PFSK-1 (cell line): ENCODE data around the gene KIF1B.

Experiments
- FOXP2 ChIP-seq: optimal IDR thresholded peaks from 2 replicates; pipeline ENCODE3; 2011; ENCODE audit warnings: borderline replicate concordance, control low read depth, inconsistent platforms; ENCODE audit not compliant: insufficient read depth; ENCODE audit errors: extremely low read length, extremely low read depth
- POLR2AphosphoS5 ChIP-seq: IDR thresholded peaks from 2 replicates; pipeline ENCODE4 v1.6.1; 2012; ENCODE audit warnings: low read depth, mild to moderate bottlenecking, control low read depth, low read length, moderate library complexity
- SIN3A ChIP-seq: IDR thresholded peaks from 2 replicates; pipeline ENCODE4 v1.6.1; 2012; ENCODE audit warnings: mild to moderate bottlenecking, low read length, moderate library complexity, borderline replicate concordance; ENCODE audit not compliant: insufficient read depth
- TAF1 ChIP-seq: IDR thresholded peaks from 2 replicates; pipeline ENCODE4 v1.6.1; 2012; ENCODE audit warnings: low read length, control low read depth, borderline replicate concordance; ENCODE audit not compliant: insufficient read depth
- TF ChIP-seq, protein P1 (sequence below), 2 experiments: IDR thresholded peaks; 2 replicates each; pipeline versions ENCODE4 v1.6.1 to v1.8.0; 2011 to 2012; ENCODE audit warnings: low read depth in 2 of 2, low read length in 2 of 2, control low read depth in 1 of 2, inconsistent platforms in 1 of 2, mild to moderate bottlenecking in 1 of 2, moderate library complexity in 1 of 2; ENCODE audit not compliant: insufficient read depth in 1 of 2

The KIF1B gene

DNA sequence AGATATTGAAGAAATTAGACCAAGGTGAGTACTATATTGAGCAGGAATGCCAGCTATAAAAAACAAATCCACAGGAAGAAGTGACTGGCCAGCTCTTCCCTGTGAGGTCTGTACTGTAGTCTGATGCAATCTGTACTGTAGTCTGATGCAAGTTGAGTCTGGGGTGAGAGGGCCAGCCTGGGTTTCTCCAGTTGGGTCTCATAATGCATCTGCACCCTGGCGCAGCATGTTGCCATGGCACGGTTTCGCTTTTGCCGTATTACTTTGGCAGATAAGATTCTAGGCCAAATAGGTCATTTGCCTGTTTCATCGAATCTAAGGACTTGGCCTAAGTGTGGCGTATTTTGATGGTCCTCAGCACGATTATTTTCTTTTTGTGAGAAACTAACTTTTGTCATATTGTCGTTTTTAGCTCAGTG lies 164.1 kb downstream of the KIF1B start:
- TF ChIP-seq FOXP2 (no peak), SIN3A (no peak), TAF1 (no peak), POLR2AphosphoS5 (no peak)
- TF ChIP-seq, protein P1, sequence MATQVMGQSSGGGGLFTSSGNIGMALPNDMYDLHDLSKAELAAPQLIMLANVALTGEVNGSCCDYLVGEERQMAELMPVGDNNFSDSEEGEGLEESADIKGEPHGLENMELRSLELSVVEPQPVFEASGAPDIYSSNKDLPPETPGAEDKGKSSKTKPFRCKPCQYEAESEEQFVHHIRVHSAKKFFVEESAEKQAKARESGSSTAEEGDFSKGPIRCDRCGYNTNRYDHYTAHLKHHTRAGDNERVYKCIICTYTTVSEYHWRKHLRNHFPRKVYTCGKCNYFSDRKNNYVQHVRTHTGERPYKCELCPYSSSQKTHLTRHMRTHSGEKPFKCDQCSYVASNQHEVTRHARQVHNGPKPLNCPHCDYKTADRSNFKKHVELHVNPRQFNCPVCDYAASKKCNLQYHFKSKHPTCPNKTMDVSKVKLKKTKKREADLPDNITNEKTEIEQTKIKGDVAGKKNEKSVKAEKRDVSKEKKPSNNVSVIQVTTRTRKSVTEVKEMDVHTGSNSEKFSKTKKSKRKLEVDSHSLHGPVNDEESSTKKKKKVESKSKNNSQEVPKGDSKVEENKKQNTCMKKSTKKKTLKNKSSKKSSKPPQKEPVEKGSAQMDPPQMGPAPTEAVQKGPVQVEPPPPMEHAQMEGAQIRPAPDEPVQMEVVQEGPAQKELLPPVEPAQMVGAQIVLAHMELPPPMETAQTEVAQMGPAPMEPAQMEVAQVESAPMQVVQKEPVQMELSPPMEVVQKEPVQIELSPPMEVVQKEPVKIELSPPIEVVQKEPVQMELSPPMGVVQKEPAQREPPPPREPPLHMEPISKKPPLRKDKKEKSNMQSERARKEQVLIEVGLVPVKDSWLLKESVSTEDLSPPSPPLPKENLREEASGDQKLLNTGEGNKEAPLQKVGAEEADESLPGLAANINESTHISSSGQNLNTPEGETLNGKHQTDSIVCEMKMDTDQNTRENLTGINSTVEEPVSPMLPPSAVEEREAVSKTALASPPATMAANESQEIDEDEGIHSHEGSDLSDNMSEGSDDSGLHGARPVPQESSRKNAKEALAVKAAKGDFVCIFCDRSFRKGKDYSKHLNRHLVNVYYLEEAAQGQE (IDR thresholded peaks at IDR 0.05; ENCODE audit: insufficient read depth in 1 of 2, low read depth in 2 of 2, low read length in 2 of 2): no peak

DNA sequence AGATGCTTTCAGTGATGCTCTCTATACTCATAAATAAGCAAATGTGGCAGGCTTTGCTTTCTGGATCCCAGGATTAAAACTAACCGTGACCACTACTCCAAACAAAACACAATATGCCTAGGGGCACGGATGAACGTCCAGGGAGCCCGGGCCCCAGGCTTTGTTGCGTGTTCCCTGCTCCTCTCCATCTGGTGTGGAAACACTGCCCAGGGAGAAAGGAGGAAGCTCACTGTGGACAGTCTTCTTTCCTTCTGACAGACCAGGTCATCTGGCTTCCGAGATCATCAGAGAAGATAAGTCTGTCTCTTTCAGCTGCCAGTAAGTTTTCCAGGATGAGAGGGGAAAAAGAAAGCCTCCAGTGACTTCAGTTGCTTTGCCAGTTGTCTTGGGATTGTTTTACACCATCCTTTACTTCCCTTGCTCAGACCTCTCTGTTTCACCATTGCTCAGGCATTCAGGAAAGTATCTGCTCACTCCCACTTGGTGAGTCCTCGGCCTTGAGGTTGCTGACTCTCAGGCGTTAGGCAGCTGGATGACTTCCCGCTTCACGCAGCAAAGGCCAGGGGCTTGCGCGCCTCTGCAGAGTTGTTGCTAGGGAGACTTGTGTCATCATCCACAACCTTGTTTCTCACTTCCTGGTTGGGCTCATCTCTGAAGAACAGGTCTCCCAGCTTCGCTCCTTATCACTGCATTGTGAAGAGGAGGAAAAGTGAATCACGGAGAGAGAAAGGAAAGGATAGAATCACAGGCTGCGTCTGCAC lies 167.9 kb downstream of the KIF1B start:
- TF ChIP-seq FOXP2: peak; percentile 68
- TF ChIP-seq, protein P1 (IDR thresholded peaks at IDR 0.05; ENCODE audit: insufficient read depth in 1 of 2, low read depth in 2 of 2, low read length in 2 of 2): no peak
- no peak for TF ChIP-seq POLR2AphosphoS5

DNA sequence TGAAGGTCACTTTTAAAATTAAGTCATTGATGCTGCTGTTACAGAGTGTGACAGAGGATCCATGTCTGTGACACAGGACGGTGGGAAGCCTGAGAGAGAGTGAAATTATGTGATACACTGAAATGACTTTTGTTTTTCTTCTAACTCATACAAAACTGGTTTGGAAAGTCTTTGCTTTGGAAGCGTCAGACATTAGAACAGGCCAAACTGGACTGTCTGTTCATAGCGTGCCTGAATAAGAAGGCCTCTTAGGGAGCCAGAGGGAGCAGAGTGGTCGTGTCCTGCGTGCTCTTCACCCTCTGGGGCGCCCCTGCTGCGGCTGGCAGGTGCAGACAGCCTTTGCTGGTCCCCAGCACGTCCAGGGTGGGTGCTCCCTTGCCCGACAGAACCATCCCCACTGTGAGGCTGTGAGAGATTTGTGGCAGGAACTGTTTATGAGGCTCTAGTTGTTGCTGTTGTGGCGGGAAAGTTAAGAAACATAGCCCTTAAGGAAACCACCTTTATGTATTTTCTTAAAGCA lies 168.8 kb downstream of the KIF1B start:
- TF ChIP-seq TAF1 (no peak), FOXP2 (no peak), SIN3A (no peak), POLR2AphosphoS5 (no peak)

DNA sequence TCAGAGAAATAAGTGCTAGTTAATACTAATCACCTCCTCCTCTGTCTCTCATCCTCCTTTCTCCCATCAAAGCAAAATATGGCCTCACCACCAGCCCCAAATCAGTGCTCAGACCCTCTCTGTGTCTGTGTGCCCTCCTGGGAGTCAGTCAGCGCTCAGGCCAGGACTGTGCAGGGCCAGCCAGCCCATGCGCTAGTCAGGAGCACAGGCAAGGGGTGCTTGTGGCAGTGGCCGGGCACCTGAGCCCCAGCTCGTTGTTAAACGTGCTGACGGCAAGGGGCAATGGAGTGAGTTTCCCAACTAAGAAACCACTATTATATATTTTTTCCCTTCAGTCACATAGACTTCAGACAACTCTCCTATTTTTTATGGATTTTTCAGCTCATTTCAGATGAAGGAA lies 169.3 kb downstream of the KIF1B start:
- TF ChIP-seq TAF1: no peak
- TF ChIP-seq, protein P1 (IDR thresholded peaks at IDR 0.05; ENCODE audit: insufficient read depth in 1 of 2, low read depth in 2 of 2, low read length in 2 of 2): no peak
- TF ChIP-seq FOXP2: no peak
- TF ChIP-seq SIN3A: no peak
- TF ChIP-seq POLR2AphosphoS5: no peak

DNA sequence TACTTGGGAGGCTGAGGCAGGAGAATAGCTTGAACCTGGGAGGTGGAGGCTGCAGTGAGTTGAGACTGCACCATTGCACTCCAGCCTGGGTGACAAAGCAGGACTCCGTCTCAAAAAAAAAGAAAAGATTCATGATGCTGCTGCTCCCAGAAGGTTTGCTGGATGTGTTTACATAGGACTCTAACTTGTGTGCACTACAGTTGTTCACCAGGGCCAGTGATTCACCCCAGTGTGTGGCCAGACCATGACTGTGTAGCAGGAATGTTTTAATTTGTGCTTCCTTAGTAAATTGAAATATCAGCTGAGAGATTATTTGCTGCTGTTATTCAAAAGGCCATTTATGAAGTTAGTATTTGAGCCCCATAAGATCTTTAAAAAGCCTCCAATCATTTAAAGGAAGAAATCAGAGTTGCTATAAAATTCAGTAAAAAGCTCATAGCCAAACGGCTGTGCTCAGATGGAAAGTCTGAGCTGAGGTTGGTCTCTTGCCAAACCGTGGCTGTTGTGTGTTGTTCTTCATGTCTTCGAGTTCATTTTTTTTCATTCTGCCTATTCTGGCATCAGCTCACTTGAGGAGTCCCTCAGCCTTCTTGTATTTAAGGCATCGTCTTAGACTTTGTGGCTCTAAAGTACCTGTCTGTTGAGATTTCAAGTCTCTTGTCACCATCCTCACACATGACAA lies 170.4 kb downstream of the KIF1B start:
- no peak for TF ChIP-seq TAF1
- no peak for TF ChIP-seq SIN3A
- TF ChIP-seq POLR2AphosphoS5: no peak

DNA sequence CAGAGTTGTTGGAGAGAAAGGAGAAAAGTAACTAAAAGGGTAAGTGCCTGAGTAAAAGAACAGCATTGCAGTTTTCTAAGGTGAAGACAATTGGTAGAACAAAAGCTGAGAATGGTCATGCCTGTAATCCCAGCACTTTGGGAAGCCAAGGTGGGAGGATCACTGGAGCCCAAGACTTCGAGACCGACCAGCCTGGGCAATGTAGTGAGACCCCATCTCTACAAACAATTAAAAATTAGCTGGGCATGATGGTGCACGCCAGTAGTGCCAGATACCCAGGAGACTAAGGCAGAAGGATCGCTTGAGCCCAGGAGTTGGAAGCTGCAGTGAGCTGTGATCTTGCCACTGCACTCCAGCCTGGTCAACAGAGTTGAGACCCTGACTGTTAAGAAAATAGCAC lies 173.3 kb downstream of the KIF1B start:
- no peak for TF ChIP-seq SIN3A
- TF ChIP-seq TAF1: no peak
- TF ChIP-seq POLR2AphosphoS5: no peak
- TF ChIP-seq, protein P1 (IDR thresholded peaks at IDR 0.05; ENCODE audit: insufficient read depth in 1 of 2, low read depth in 2 of 2, low read length in 2 of 2): no peak
- TF ChIP-seq FOXP2: no peak
